PC-9 (cell line): Measurements from ENCODE around the gene ABCG4. TPM values are rescaled to one million over a fixed set of nuclear protein-coding genes. Genes with fewer than 3 reads are reported as not detected.

ENCODE experiments used
- BruUV-seq: library from RNA; stranded (reverse); fragments of 400-500 nt; replicated peaks from 2 replicates; lab custom pipeline; 2021; lab: Mats Ljungman, UMichigan
- CTCF ChIA-PET: fragments of 300-600 bp; sonication (Branson Sonifier 250); formaldehyde crosslinking; loops from one replicate; lab custom pipeline; 2022; ENCODE audit warnings: antibody characterized with exemption; lab: Charles Lee
- POLR2A ChIA-PET: fragments of 300-600 bp; sonication (Branson Sonifier 250); formaldehyde crosslinking; loops from one replicate; lab custom pipeline; 2022; ENCODE audit warnings: antibody characterized with exemption; ENCODE audit not compliant: unreplicated experiment; lab: Charles Lee
- DNase-seq, 2 experiments: peaks; one replicate each; pipeline versions ENCODE4 v3.0.0 to v3.0.0-alpha.2; 2015 to 2022; ENCODE audit warnings: mixed read lengths in 1 of 2
- H2AFZ ChIP-seq: fragments of 200-600 bp; sonication (generic); 2 replicates; pipeline ENCODE4 v1.8.1; 2017; ENCODE audit warnings: antibody characterized with exemption
- H3F3A ChIP-seq: fragments of 200-600 bp; sonication (generic); 2 replicates; pipeline ENCODE4 v1.8.1; 2017; ENCODE audit warnings: antibody characterized with exemption, mild to moderate bottlenecking, low read depth; ENCODE audit not compliant: insufficient read depth
- H3K27ac ChIP-seq: fragments of 200-600 bp; sonication (generic); 2 replicates; pipeline ENCODE4 v1.6.1; 2016; ENCODE audit warnings: mixed run types
- H3K27me3 ChIP-seq: fragments of 200-600 bp; sonication (generic); 2 replicates; pipeline ENCODE4 v1.6.1; 2016; ENCODE audit warnings: low read depth, mixed run types; ENCODE audit not compliant: insufficient read depth
- H3K36me3 ChIP-seq: fragments of 200-600 bp; sonication (generic); 2 replicates; pipeline ENCODE4 v1.6.1; 2016; ENCODE audit warnings: low read depth, mixed run types
- H3K4me1 ChIP-seq: fragments of 200-600 bp; sonication (generic); replicated peaks from 2 replicates; pipeline ENCODE4 v1.6.1; 2016; ENCODE audit warnings: mixed run types; ENCODE audit not compliant: insufficient read depth
- H3K4me2 ChIP-seq: fragments of 200-600 bp; sonication (generic); 2 replicates; pipeline ENCODE4 v1.6.1; 2017; ENCODE audit warnings: mixed run types
- H3K4me3 ChIP-seq: fragments of 200-600 bp; sonication (generic); 2 replicates; pipeline ENCODE4 v1.6.1; 2016; ENCODE audit warnings: mixed run types
- H3K79me2 ChIP-seq: fragments of 200-600 bp; sonication (generic); 2 replicates; pipeline ENCODE4 v1.6.1; 2017; ENCODE audit warnings: low read depth, mixed run types
- H3K9me2 ChIP-seq: fragments of 200-600 bp; sonication (generic); 2 replicates; pipeline ENCODE4 v1.8.1; 2017; ENCODE audit warnings: mild to moderate bottlenecking; ENCODE audit not compliant: insufficient read depth
- H3K9me3 ChIP-seq: fragments of 200-600 bp; sonication (generic); 2 replicates; pipeline ENCODE4 v1.8.1; 2016; ENCODE audit warnings: low read depth; ENCODE audit not compliant: insufficient read depth
- H4K20me1 ChIP-seq: fragments of 200-600 bp; sonication (generic); 2 replicates; pipeline ENCODE4 v1.8.1; 2017; ENCODE audit not compliant: insufficient read depth
- CTCF ChIP-seq: fragments of 200-600 bp; sonication (generic); conservative IDR thresholded peaks from 2 replicates; pipeline ENCODE4 v1.6.1; 2017; ENCODE audit warnings: mixed run types, antibody characterized with exemption, mild to moderate bottlenecking, moderate library complexity
- EZH2 ChIP-seq: fragments of 200-600 bp; sonication (generic); IDR thresholded peaks from 2 replicates; pipeline ENCODE4 v1.8.0; 2017; ENCODE audit warnings: antibody characterized with exemption, low read depth
- intact Hi-C: fragments of 100-400 bp; cut with micrococcal nuclease; formaldehyde crosslinking; loops from one replicate; pipeline ENCODE4 v1.10.0; 2022; ENCODE audit not compliant: unreplicated experiment
- total RNA-seq: library from RNA; stranded (reverse); gene quantifications from 2 replicates; pipeline ENCODE4 v1.2.3, GENCODE V29; 2021

The ABCG4 gene
- total RNA-seq, 1 experiment from 2014 or later: 0.11 TPM

- Histone ChIP-seq H3K4me2 (no peak overlapping the region), H3K9me3 (no peaks in the 10 kb centered on the region), H3F3A (0 out of 2 replicates have a peak, but pooled peaks cover 8% of the 10 kb centered on the region), H3K27ac (no peak overlapping the region), H3K79me2 (no peaks in the 10 kb centered on the region), H3K4me3 (no peak overlapping the region), H3K4me1 (0 out of 2 replicates have a peak, but pooled peaks cover 6% of the 10 kb centered on the region), H4K20me1 (no peaks in the 10 kb centered on the region), H3K9me2 (no peaks in the 10 kb centered on the region), H3K27me3 (peaks cover 46% of the 10 kb centered on the region), H3K36me3 (no peaks in the 10 kb centered on the region), H2AFZ (no peak overlapping the region)
- POLR2A ChIA-PET: interaction anchor here (0.5 kb wide), 1 partner anchor 46 kb away, joined by 3 read pairs; the partner anchor contains the start of gene C2CD2L
- TF ChIP-seq CTCF: no peak; the same call in 1 of the 2 replicates
- no peak for TF ChIP-seq EZH2
- DNase-seq: no peak
- intact Hi-C loops: no loop called here
- no TSS peak for BruUV-seq
- CTCF ChIA-PET: no interaction called here
Observed at GRCh38 chr11:119153049-119153818, 4.4 kb downstream of the ABCG4 start.

GRCh38 chr11:119154178-119154577 lies 5.3 kb downstream of the ABCG4 start:
- H3K9me2 ChIP-seq: no peaks in the 10 kb centered on the region
- H3K4me2 ChIP-seq: no peak overlapping the region
- H4K20me1 ChIP-seq: no peaks in the 10 kb centered on the region
- CTCF ChIA-PET: no interaction called here
- no peaks in the 10 kb centered on the region for H3K9me3 ChIP-seq
- POLR2A ChIA-PET: no interaction called here
- no peaks in the 10 kb centered on the region for H3K79me2 ChIP-seq
- H3K36me3 ChIP-seq: no peaks in the 10 kb centered on the region
- no peak overlapping the region for H3K27ac ChIP-seq
- DNase-seq: no peak
- H3K4me1 ChIP-seq: no peaks in the 10 kb centered on the region
- peaks cover 38% of the 10 kb centered on the region for H3K27me3 ChIP-seq
- intact Hi-C loops: no loop called here
- H2AFZ ChIP-seq: no peak overlapping the region
- no TSS peak for BruUV-seq
- 0 out of 2 replicates have a peak, but pooled peaks cover 7% of the 10 kb centered on the region for H3F3A ChIP-seq
- no peak overlapping the region for H3K4me3 ChIP-seq
- TF ChIP-seq EZH2 (no peak), CTCF (no peak)

GRCh38 chr11:119155733-119156492 lies 7.1 kb downstream of the ABCG4 start:
- POLR2A ChIA-PET: interaction anchor here (0.6 kb wide), 1 partner anchor 50 kb away, joined by 6 read pairs; no protein-coding TSS in a partner anchor
- H3K9me2 ChIP-seq: no peaks in the 10 kb centered on the region
- H3K9me3 ChIP-seq: no peaks in the 10 kb centered on the region
- H3K79me2 ChIP-seq: no peaks in the 10 kb centered on the region
- H3K4me1 ChIP-seq: no peaks in the 10 kb centered on the region
- no peak overlapping the region for H3K4me2 ChIP-seq
- H3K4me3 ChIP-seq: no peak overlapping the region
- H3K27me3 ChIP-seq: peaks cover 24% of the 10 kb centered on the region
- H3K36me3 ChIP-seq: no peaks in the 10 kb centered on the region
- intact Hi-C loops: no loop called here
- H3K27ac ChIP-seq: no peak overlapping the region
- DNase-seq: no peak
- CTCF ChIA-PET: interaction anchor here (1.2 kb wide), 1 partner anchor 11 kb away, joined by 5 read pairs; no protein-coding TSS in a partner anchor
- H3F3A ChIP-seq: no peaks in the 10 kb centered on the region
- TF ChIP-seq CTCF: peak; percentile 50; the same call in 1 of the 2 replicates
- no peak for TF ChIP-seq EZH2
- no peak overlapping the region for H2AFZ ChIP-seq
- no TSS peak for BruUV-seq
- no peaks in the 10 kb centered on the region for H4K20me1 ChIP-seq
